Activated naive CD8-positive, alpha-beta T cell treated with anti-CD3 and anti-CD28 coated beads, Interleukin-2, amount 10 ng/mL, durations not matched to agents 7 days and 5 days (primary cell): Measurements from ENCODE around the gene KCNJ11. TPM values are rescaled to one million over a fixed set of nuclear protein-coding genes. Genes with fewer than 3 reads are reported as not detected.
"Not testable (repeated sequence)": the region's sequence is repeated elsewhere in the genome, so short reads cannot be mapped to it uniquely, and the experiment has no call there.

ENCODE experiments used
- ATAC-seq: fragments of 150-1000 bp; cut with Tn5 transposase; one replicate; pipeline ENCODE4 v1.10.0; 2021; ENCODE audit warnings: low read depth, moderate library complexity
- POLR2A ChIA-PET: fragments of 350-600 bp; sonication (Branson Sonifier 250); formaldehyde crosslinking; loops from one replicate; lab custom pipeline; 2021; ENCODE audit warnings: antibody characterized with exemption; lab: Charles Lee
- DNase-seq: peaks from one replicate; pipeline ENCODE4 v3.0.0; 2021
- H3K27ac Mint-ChIP-seq: one replicate; pipeline ENCODE4 v1.8.0; 2022; ENCODE audit warnings: mild to moderate bottlenecking, mixed read lengths
- H3K27me3 Mint-ChIP-seq: one replicate; pipeline ENCODE4 v1.8.0; 2022; ENCODE audit warnings: mild to moderate bottlenecking, moderate library complexity, mixed read lengths
- H3K36me3 Mint-ChIP-seq: one replicate; pipeline ENCODE4 v1.8.0; 2021; ENCODE audit warnings: mild to moderate bottlenecking, mixed read lengths
- H3K4me1 Mint-ChIP-seq: one replicate; pipeline ENCODE4 v1.8.0; 2021; ENCODE audit warnings: mixed read lengths
- H3K4me3 Mint-ChIP-seq: one replicate; pipeline ENCODE4 v1.8.0; 2022; ENCODE audit warnings: mild to moderate bottlenecking, moderate library complexity, mixed read lengths
- H3K9me3 Mint-ChIP-seq: one replicate; pipeline ENCODE4 v1.8.0; 2021; ENCODE audit warnings: mixed read lengths
- total RNA-seq, 2 experiments: library from RNA; stranded (reverse); gene quantifications; one replicate each; pipeline ENCODE4 v1.2.3, GENCODE V29; 2021

Gene KCNJ11
- 1 to 10 TPM; 1.8 to 2.7 TPM for total RNA-seq

DNA sequence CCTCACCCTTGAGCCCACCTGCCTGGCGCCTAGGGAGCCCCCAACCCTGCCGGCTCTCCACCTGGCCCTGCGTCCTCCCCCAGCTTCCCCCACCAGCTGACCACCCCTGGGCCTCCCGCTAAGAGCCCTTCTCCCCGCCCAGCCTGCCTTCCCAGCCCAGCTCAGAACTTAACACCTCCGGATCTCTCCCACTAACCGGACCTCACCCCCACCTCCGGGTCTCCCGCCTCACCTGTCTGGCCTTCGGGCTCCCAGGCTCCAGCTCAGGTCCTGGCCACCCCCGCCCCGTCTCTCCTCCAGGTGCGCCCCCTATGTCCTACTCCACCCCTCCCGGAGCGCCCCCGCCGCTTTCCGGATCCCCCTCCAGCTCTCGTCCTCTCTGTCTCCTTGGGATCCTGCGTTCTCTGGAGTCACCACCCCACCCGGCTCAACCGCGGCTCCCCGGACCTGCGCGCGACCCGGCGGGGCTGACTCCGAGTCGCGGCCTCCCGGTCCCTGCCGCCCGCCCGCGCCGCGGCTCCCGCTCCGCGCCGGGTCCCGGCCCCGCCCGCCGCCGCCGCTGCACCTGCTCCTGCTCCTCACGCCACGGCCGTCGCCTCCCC lies at the start of gene KCNJ11:
Gene KCNJ11 (minus strand): TSS at position 51 of the 602 bp plus-strand sequence. CDS start 568 bp downstream, outside the sequence.
- no peak for DNase-seq
- peaks cover 10% of the 10 kb centered on the region for H3K27me3 Mint-ChIP-seq
- POLR2A ChIA-PET = interaction anchor here (1.1 to 1.4 kb wide), 2 partner anchors 26 to 35 kb away, joined by 3 to 4 read pairs; no protein-coding TSS in a partner anchor
- H3K36me3 Mint-ChIP-seq = no peaks in the 10 kb centered on the region
- no peaks in the 10 kb centered on the region for H3K9me3 Mint-ChIP-seq
- peak within 1 kb of the TSS; percentile 70 for H3K27ac Mint-ChIP-seq
- peak; percentile 58 for ATAC-seq
- peak within 1 kb of the TSS; percentile 84 for H3K4me3 Mint-ChIP-seq
- peaks cover 14% of the 10 kb centered on the region for H3K4me1 Mint-ChIP-seq

DNA sequence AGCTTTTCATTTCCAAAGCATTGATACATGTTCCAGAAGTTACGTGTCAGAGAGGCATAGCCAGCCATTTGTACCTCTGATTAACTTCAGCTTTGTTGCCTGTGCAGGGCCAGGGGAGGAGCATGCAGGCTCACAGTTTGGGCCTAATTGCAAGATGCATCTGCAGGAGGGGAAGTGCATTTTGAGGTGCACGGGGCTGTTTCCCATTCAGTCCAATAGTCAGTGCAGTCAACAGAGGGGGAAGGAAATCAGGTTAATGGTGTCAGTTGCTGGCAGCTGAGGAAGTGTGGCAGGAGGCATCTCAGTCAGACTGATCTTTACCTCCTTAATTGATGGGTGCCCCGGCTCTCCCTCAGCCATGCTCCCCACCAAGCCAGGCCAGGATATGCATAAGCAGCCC lies 48.9 kb upstream of the KCNJ11 start:
- Mint-ChIP-seq H3K27me3 (peaks cover 18% of the 10 kb centered on the region), H3K9me3 (peaks cover 2% of the 10 kb centered on the region), H3K4me1 (peaks cover 17% of the 10 kb centered on the region), H3K36me3 (peaks cover 2% of the 10 kb centered on the region), H3K27ac (peak overlapping the region; percentile 35), H3K4me3 (no peak overlapping the region)
- POLR2A ChIA-PET = no interaction called here
- no peak for DNase-seq
- ATAC-seq = no peak

DNA sequence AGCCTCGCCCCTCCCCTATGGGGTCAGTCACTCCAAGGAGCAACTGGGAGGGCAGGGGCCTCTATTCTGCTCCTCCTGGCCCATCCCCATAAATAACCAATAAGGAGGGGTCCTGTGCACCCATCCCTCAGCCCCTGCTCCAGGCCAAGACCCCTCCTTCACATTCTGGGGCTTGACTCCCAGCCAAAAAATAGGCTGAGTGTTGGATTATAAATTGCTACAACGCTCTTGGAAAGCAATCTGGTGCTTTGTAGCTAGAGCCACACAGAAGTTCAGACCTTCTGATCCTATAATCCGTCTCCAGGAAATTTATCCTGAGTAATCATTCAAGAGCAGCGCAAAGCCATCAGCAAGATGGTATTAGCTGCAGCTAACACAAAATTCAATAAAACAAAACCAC lies 45.6 kb upstream of the KCNJ11 start:
- H3K36me3 Mint-ChIP-seq = no peaks in the 10 kb centered on the region
- DNase-seq (no peak), ATAC-seq (no peak)
- peaks cover 9% of the 10 kb centered on the region for H3K4me1 Mint-ChIP-seq
- no peaks in the 10 kb centered on the region for H3K9me3 Mint-ChIP-seq
- no peak overlapping the region for H3K4me3 Mint-ChIP-seq
- POLR2A ChIA-PET = no interaction called here
- peaks cover 11% of the 10 kb centered on the region for H3K27me3 Mint-ChIP-seq
- H3K27ac Mint-ChIP-seq = no peak overlapping the region

DNA sequence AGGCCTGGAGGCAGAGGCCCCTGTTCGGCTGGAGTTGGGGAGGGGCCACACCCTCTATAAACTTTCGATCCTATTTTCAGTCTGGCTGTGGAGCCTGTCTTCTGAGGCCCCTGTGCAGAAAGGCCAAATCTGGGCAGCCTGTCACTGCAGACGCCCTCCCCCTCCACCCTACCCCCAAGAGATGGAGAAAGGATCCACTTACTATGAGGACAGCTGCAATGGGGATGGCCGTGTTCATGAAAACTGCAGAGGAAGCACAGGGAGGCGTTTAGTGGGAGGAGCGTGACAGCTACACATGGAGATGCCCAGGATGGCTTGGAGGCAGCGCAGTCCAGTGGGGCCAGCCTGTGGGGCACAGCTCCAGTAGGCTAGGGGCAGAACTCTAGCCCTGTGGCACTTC lies 43.5 kb upstream of the KCNJ11 start:
- H3K9me3 Mint-ChIP-seq = no peaks in the 10 kb centered on the region
- H3K4me3 Mint-ChIP-seq = no peak overlapping the region
- POLR2A ChIA-PET = no interaction called here
- no peaks in the 10 kb centered on the region for H3K4me1 Mint-ChIP-seq
- H3K36me3 Mint-ChIP-seq = no peaks in the 10 kb centered on the region
- no peak overlapping the region for H3K27ac Mint-ChIP-seq
- H3K27me3 Mint-ChIP-seq = peaks cover 15% of the 10 kb centered on the region
- ATAC-seq (no peak), DNase-seq (no peak)

DNA sequence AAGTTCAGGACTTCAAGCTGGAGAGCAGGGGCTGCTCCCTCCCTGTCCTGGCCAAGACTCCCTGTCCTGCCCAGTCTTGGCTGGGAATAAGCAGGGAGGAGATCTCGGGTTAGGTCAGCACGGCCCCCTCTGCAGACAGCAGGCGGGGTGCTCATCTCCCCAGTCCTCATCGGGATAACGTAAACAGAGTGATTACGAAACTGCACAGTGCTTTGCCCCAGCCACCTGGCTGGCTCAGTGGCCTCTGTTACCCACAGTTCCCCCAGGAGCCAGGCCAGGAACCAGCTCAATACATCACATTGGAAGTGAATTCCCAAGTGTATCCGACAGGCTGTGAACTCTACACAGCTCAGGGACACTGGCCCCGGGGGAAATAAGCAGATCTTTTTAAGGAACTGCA lies 42.7 kb upstream of the KCNJ11 start:
- no peak overlapping the region for H3K27ac Mint-ChIP-seq
- ATAC-seq = no peak
- peaks cover 15% of the 10 kb centered on the region for H3K27me3 Mint-ChIP-seq

DNA sequence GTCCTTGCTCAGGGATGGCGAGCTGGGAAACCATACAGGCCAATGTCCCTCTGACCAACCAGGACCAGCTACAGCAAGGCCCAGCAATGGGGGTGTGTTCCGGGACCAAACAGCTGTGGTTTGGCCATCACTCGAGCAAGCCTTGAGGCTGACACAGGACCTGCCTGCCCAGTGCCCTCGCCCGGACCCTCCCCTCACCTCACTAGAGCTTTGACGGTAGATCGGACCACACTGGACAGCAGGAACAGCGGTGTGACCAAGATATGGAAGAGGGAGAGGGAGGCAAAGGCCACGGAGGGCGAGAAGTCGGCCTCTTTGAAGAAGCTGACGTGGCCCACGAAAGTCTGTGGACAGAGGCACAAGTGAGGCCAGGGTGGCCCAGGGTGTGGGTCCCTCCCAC lies 42.2 kb upstream of the KCNJ11 start:
- DNase-seq (no peak), ATAC-seq (no peak)
- Mint-ChIP-seq H3K4me3 (no peak overlapping the region), H3K27me3 (peaks cover 15% of the 10 kb centered on the region), H3K4me1 (peaks cover 13% of the 10 kb centered on the region), H3K36me3 (no peaks in the 10 kb centered on the region), H3K9me3 (no peaks in the 10 kb centered on the region), H3K27ac (no peak overlapping the region)
- POLR2A ChIA-PET = no interaction called here

More for the DNA sequence above, 42.7 kb upstream of the KCNJ11 start:
- POLR2A ChIA-PET = no interaction called here
- H3K36me3 Mint-ChIP-seq = no peaks in the 10 kb centered on the region
- H3K9me3 Mint-ChIP-seq = no peaks in the 10 kb centered on the region
- H3K4me1 Mint-ChIP-seq = peaks cover 8% of the 10 kb centered on the region
- H3K4me3 Mint-ChIP-seq = no peak overlapping the region
- no peak for DNase-seq

DNA sequence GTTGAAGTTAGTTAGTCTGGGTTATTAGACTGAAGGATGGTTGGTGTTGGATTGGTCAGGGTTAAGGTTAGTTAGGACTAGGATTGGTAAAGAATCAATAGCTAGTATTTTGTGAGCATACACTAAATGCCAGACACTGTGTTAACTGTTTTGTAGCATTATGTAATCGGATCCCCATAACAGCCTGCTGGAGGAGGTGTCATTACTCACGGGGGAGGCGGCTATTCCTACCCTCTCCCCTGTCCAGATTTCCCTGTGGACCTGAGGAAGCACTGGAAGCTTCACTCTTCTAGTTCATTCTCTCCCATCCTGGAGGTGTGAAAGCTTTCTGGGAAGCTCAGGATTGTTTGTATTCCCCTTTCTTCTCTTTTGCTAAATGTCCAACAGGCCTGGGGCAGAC lies 40.5 kb upstream of the KCNJ11 start:
- no peak for DNase-seq
- Mint-ChIP-seq H3K36me3 (no peaks in the 10 kb centered on the region), H3K4me3 (no peak overlapping the region), H3K27me3 (peaks cover 11% of the 10 kb centered on the region), H3K27ac (no peak overlapping the region), H3K4me1 (peaks cover 14% of the 10 kb centered on the region), H3K9me3 (no peaks in the 10 kb centered on the region)
- POLR2A ChIA-PET = interaction anchor here (1.3 kb wide), 1 partner anchor 10 kb away, joined by 4 read pairs; no protein-coding TSS in a partner anchor
- no peak for ATAC-seq

DNA sequence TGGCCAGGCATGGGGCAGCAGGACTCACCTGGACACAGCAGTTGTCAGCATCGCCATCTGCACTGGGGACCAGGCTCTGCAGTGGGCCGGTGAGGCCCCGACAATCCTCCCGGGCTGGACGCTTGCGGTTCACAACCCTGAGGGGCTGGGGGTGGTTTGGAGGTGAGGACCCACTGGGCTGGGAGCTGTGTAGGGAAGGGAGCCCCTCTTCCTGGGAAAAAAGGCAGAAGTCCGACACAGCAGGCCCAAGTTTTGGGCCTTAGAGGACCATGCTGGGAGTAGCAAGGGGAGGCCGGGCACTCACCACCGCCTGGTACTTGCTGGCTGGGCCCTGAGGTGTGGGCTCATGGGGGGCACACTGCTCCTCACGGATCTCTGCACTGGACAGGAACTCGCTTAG lies 39.8 kb upstream of the KCNJ11 start:
- Mint-ChIP-seq H3K27ac (no peak overlapping the region), H3K4me1 (peaks cover 14% of the 10 kb centered on the region), H3K4me3 (no peak overlapping the region), H3K36me3 (no peaks in the 10 kb centered on the region), H3K9me3 (no peaks in the 10 kb centered on the region), H3K27me3 (peaks cover 15% of the 10 kb centered on the region)
- no peak for ATAC-seq
- DNase-seq = no peak
- POLR2A ChIA-PET = interaction anchor here (1.3 kb wide), 1 partner anchor 9 kb away, joined by 4 read pairs; no protein-coding TSS in a partner anchor

DNA sequence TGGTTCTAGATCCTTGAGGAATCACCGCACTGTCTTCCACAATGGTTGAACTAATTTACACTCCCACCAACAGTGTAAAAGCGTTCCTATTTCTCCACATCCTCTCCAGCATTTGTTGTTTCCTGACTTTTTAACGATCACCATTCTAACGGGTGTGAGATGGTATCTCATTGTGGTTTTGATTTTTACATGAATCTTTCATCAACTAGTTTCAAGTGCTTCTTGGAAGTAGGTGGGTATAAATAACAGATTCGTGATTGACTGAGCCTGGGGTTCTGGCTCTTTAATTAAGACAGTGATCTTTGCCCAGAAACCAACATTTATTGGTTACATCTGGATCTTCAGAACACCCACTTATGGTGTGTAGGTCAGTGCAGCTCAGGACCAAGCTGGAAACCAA lies 37.8 kb upstream of the KCNJ11 start:
- H3K27ac Mint-ChIP-seq, POLR2A ChIA-PET, H3K9me3 Mint-ChIP-seq, ATAC-seq, DNase-seq, H3K36me3 Mint-ChIP-seq: not testable (repeated sequence)
- peak overlapping the region; percentile 55 for H3K4me3 Mint-ChIP-seq
- peaks cover 18% of the 10 kb centered on the region for H3K4me1 Mint-ChIP-seq
- H3K27me3 Mint-ChIP-seq = peaks cover 23% of the 10 kb centered on the region

DNA sequence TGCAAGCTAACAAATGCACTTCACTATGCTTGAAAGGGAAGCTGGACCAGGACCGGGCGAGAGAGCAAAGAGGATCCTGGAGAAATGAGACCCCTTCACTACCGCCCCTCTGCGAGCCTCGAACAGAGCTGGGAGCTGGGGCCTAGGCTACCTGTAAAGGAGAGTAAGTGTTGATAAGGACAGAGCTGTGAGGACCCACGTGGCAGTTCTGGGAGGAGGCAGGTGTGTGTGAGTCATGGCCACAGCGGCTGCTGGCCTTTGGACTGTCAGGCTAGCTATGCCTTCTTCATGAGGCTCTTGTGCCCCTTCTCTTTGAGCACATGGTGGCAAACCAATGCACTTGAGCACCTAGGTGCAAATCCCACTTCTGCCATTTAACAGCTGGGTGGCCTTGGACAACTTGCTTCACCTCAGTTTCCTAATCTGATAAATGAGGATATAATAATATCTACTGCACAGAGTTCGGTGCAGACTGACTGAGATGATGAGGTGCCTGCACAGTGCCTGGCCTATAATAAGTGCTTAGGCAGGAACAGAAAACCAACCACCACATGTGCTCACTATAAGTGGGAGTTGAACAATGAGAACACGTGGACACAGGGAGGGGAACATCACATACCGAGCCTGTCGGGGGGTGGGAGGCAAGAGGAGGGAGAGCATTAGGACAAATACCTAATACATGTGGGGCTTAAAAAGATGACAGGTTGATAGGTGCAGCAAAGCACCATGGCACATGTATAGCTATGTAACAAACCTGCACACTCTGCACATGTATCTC lies 35.3 kb upstream of the KCNJ11 start:
- Mint-ChIP-seq H3K27ac (no peak overlapping the region), H3K9me3 (no peaks in the 10 kb centered on the region), H3K4me1 (peaks cover 20% of the 10 kb centered on the region), H3K36me3 (no peaks in the 10 kb centered on the region), H3K4me3 (no peak overlapping the region), H3K27me3 (peaks cover 41% of the 10 kb centered on the region)
- no peak for DNase-seq
- POLR2A ChIA-PET = no interaction called here
- ATAC-seq = no peak

DNA sequence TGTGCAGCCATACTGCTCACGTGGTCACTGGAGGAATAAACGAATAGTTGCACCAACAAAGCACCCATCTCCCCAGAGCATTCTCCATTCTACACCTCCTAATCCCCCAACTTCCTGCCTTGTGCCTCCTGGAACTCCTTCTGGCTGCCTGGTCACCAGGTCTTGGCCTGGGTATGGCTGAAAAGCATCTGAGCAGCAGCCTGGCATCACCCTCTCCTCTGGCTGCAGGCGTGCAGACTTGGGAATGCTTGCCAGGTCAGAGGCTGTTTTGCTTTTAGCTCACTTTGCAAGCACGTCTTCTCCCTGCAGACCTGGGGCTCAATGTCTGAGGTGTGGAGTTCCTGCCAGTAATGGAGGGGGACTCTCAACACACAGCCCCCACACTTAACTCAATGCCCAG lies 33.3 kb upstream of the KCNJ11 start:
- H3K4me3 Mint-ChIP-seq = no peak overlapping the region
- H3K36me3 Mint-ChIP-seq = no peaks in the 10 kb centered on the region
- ATAC-seq (no peak), DNase-seq (no peak)
- H3K27ac Mint-ChIP-seq = no peak overlapping the region
- H3K9me3 Mint-ChIP-seq = no peaks in the 10 kb centered on the region
- peaks cover 54% of the 10 kb centered on the region for H3K27me3 Mint-ChIP-seq
- peaks cover 18% of the 10 kb centered on the region for H3K4me1 Mint-ChIP-seq
- POLR2A ChIA-PET = no interaction called here

DNA sequence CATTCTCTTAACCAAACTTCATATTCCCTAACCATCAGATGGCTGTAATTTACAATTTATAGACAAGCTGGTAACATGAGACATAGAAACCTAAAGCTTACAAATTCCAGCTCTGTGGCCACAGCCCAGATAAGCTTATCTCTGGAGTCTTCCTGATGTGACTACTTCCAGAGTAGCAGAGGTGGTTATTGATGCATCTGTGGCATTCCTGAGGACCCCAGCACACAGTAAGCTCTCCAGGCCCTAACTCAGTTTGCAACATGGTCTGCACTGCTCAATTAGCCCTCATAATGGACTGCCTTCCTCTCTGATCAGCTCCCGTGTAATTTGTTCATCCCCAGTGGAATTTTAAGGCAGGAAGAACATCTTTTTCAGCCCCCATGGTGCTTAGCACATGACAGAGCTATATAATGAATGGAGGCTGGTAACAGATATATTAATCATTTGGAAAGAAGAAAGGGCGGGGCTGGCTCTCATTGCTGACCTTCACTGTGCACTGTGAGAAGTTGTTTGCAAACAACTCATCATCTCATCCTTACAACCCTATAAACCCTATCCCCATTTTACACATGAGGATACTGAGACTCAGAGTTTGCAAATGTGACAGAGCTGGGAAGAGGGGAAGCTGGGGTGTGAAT lies 30.1 kb upstream of the KCNJ11 start:
- no peak for DNase-seq
- no peaks in the 10 kb centered on the region for H3K9me3 Mint-ChIP-seq
- no peak for ATAC-seq
- no peak overlapping the region for H3K4me3 Mint-ChIP-seq
- H3K36me3 Mint-ChIP-seq = peaks cover 2% of the 10 kb centered on the region
- POLR2A ChIA-PET = interaction anchor here (1.4 kb wide), 1 partner anchor 10 kb away, joined by 4 read pairs; no protein-coding TSS in a partner anchor
- no peak overlapping the region for H3K27ac Mint-ChIP-seq
- H3K27me3 Mint-ChIP-seq = peaks cover 63% of the 10 kb centered on the region
- peaks cover 32% of the 10 kb centered on the region for H3K4me1 Mint-ChIP-seq

DNA sequence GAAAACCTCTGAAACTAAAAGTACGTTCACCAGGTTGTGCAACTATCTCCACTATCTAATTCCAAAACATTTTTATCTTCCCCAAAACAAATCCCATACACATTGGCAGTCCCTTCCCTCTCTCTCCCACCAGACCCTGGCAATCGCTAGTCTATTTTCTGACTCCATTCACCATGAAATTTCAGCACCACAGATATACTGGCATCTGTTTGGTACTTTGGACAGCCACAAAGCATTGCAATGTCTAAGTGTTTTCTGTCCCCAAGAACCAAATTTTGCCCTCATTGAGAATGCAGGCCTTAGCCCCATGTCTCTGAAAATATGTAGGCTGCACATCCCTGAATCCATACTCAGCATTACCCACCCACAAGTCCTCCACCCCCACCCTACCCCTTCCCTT lies 28.0 kb upstream of the KCNJ11 start:
- no peak for ATAC-seq
- peaks cover 41% of the 10 kb centered on the region for H3K4me1 Mint-ChIP-seq
- no peak for DNase-seq
- H3K9me3 Mint-ChIP-seq = no peaks in the 10 kb centered on the region
- POLR2A ChIA-PET = no interaction called here
- peak overlapping the region; percentile 20 for H3K27ac Mint-ChIP-seq
- H3K27me3 Mint-ChIP-seq = peaks cover 53% of the 10 kb centered on the region
- no peak overlapping the region for H3K4me3 Mint-ChIP-seq
- peaks cover 2% of the 10 kb centered on the region for H3K36me3 Mint-ChIP-seq
